Measurements from ENCODE around the gene ELMOD3.
A peak's percentile ranks its signal among the peaks of the same experiment; 100 is the strongest.
"Not testable (repeated sequence)": the region's sequence is repeated elsewhere in the genome, so short reads cannot be mapped to it uniquely, and the experiment has no call there.

ELMOD3 gene

DNA sequence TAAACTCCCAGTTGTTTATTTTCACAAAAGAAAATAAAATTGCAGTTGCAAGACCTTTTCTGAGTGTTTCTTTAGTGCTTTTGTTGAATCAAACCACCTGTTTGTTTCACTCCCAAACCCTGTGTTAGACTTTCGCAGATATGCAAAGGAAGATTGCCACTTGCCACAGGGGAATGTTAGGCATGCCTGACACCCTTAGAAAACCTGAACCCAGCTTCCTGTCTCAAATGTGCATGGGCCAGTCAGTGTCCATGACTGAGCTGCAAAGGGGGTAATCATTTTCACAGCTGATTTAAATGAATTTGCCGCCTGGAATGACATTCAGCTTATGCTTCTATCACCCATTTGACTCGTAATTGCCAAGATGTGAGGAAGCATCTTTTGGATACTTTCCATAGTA, 44.2 kb upstream of the ELMOD3 start:
- Histone ChIP-seq H3K4me3 (ENCODE audit: low read depth, low read length) (no peak overlapping the region), H3K27me3 (replicated peaks) (no peaks in the 10 kb centered on the region), H3K36me3 (replicated peaks) (no peaks in the 10 kb centered on the region), H3K27ac (no peak overlapping the region)
- in situ Hi-C loops (cut with HindIII; ENCODE audit: low pct_ligation_motif_present, low sequenced_read_pairs) = no loop called here
- TF ChIP-seq, protein P1, sequence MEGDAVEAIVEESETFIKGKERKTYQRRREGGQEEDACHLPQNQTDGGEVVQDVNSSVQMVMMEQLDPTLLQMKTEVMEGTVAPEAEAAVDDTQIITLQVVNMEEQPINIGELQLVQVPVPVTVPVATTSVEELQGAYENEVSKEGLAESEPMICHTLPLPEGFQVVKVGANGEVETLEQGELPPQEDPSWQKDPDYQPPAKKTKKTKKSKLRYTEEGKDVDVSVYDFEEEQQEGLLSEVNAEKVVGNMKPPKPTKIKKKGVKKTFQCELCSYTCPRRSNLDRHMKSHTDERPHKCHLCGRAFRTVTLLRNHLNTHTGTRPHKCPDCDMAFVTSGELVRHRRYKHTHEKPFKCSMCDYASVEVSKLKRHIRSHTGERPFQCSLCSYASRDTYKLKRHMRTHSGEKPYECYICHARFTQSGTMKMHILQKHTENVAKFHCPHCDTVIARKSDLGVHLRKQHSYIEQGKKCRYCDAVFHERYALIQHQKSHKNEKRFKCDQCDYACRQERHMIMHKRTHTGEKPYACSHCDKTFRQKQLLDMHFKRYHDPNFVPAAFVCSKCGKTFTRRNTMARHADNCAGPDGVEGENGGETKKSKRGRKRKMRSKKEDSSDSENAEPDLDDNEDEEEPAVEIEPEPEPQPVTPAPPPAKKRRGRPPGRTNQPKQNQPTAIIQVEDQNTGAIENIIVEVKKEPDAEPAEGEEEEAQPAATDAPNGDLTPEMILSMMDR (IDR thresholded peaks at IDR 0.05; ENCODE audit: low read depth, low read length, missing control alignments) = no peak
- no peak for DNase-seq

DNA sequence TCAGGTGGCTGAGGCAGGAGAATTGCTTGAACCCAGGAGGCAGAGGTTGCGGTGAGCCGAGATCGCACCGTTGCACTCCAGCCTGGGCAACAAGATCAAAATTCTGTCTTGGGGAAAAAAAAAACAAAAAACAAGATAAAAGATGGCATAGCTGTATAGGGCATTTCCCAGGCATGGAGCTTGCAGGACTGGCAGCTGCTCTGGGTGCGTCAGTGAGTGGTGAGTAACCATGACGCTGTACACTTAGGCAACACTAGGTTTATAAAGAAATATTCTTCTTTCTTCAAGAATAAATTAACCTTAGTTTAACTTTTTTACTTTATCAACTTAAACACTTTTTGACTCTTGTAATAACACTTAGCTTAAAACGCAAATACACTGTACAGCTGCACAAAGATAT, 42.2 kb upstream of the ELMOD3 start:
- Histone ChIP-seq H3K27ac (no peak overlapping the region), H3K36me3 (replicated peaks) (peaks cover 5% of the 10 kb centered on the region), H3K4me3 (ENCODE audit: low read depth, low read length) (no peak overlapping the region), H3K27me3 (replicated peaks) (no peaks in the 10 kb centered on the region)
- DNase-seq = peak; percentile 61
- in situ Hi-C loops (cut with HindIII; ENCODE audit: low pct_ligation_motif_present, low sequenced_read_pairs) = no loop called here
- TF ChIP-seq, protein P1 (IDR thresholded peaks at IDR 0.05; ENCODE audit: low read depth, low read length, missing control alignments) = no peak

DNA sequence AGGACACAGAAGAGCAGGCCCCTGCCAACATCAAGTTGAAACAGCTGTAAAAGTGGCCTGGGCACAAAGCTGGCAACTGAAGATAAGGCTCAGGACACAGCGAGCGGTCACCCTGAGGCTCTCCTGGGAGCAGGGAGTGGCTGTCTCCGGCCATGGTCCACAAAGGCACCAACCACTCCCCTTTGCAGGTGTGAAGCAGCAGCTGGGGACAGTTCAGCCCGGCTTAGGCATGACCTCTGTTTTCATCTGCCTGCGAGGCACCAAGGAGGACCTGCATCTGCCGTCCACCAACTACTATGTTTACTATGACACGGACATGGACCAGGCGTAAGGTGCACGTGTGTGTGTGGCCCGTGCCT, 39.7 kb upstream of the ELMOD3 start:
- TF ChIP-seq, protein P1 (IDR thresholded peaks at IDR 0.05; ENCODE audit: low read depth, low read length, missing control alignments) = no peak
- DNase-seq = no peak
- Histone ChIP-seq H3K27me3 (replicated peaks) (no peaks in the 10 kb centered on the region), H3K36me3 (replicated peaks) (peaks cover 11% of the 10 kb centered on the region), H3K4me3 (ENCODE audit: low read depth, low read length) (no peak overlapping the region), H3K27ac (no peak overlapping the region)
- in situ Hi-C loops (cut with HindIII; ENCODE audit: low pct_ligation_motif_present, low sequenced_read_pairs) = no loop called here

DNA sequence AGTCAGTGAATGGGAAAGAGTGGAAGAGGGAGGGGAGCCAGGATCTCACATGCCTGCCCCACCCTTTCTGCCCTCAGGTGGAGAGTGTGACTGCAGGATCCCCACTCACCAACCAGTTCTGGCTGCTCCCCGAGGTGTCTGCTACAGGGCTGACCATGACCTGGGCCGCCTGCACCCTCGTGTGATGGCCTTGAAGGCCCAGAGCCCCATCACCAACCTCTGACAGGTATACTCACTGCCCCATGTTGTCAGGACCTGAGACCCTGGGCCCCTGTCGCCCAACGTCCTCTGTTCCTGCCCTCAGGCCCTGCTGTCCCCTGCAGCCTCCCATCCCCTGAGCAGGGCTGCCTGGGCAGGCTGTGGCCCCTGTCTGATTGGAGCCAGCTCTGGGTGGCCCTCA, 38.6 kb upstream of the ELMOD3 start:
- H3K27ac ChIP-seq; H3K4me3 ChIP-seq (ENCODE audit: low read depth, low read length); H3K27me3 ChIP-seq (replicated peaks); in situ Hi-C loops (cut with HindIII; ENCODE audit: low pct_ligation_motif_present, low sequenced_read_pairs); DNase-seq: not testable (repeated sequence)
- peaks cover 17% of the 10 kb centered on the region for H3K36me3 ChIP-seq (replicated peaks)

DNA sequence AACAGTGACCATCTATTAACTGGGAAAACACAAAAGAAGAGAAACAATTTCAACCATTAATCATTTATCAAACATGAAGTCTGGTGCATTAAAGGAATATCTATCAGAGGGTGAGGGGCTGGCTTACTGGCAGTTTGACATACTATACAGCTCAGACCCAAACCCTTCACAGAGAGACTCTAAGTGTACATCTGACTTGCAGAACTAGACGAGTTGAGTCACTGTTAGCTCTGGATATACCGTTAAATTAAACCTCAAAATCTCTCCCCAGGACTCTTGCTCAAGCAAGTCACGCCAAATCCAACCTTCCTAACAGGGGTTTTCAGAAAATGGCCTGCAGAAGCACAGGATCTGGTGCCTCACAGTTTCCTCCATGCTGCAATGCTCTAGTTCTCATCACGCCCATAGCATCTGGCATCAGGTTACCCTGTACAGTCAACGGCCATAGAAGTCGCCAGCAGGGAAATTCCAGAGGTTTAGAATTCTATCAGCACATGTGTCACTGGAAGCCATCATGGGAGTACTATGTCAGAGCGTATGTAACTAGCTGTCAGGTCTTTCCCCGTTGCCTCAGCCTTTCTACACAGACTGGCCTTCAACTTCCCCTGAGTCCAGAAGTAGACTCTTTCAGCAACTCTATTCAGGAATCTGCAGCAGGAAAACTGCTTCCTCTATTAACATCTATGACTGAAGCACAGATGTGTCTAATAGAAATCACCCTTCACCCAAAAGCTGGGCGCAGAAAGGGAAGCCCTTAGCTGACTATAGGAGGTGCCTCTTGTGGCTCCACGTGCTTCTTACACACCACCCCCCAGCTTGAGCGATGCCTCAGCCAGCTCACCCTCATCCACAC, 36.1 kb upstream of the ELMOD3 start:
- Histone ChIP-seq H3K27ac (peak overlapping the region; percentile 27), H3K36me3 (replicated peaks) (peaks cover 38% of the 10 kb centered on the region), H3K4me3 (ENCODE audit: low read depth, low read length) (no peak overlapping the region), H3K27me3 (replicated peaks) (no peaks in the 10 kb centered on the region)
- TF ChIP-seq, protein P1 (IDR thresholded peaks at IDR 0.05; ENCODE audit: low read depth, low read length, missing control alignments) = no peak
- in situ Hi-C loops (cut with HindIII; ENCODE audit: low pct_ligation_motif_present, low sequenced_read_pairs) = no loop called here
- peak; percentile 74 for DNase-seq

DNA sequence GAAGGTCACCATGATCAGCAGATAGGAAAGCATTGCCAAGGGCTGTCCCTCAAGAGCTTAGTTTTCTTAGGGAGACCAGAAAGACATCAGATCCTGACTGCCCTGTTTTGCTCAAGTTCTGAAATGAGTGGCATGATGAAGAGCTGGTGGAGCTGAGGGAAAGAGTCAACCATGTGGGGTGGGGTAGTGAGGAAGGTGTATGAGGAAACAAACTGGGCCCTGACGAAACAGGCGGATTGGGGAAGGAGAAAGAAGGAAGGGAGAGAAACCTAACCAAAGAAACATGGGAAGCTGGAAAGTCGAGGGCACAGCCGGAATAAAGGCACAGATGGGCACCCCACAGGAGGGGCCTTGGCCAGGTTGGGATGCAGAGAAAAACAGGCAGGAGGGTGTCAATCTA, 34.8 kb upstream of the ELMOD3 start:
- no peak overlapping the region for H3K27ac ChIP-seq
- in situ Hi-C loops (cut with HindIII; ENCODE audit: low pct_ligation_motif_present, low sequenced_read_pairs) = no loop called here
- no peak overlapping the region for H3K4me3 ChIP-seq (ENCODE audit: low read depth, low read length)

More for the DNA sequence above, 34.8 kb upstream of the ELMOD3 start:
- TF ChIP-seq, protein P1 (IDR thresholded peaks at IDR 0.05; ENCODE audit: low read depth, low read length, missing control alignments) = no peak
- Histone ChIP-seq H3K27me3 (replicated peaks) (no peaks in the 10 kb centered on the region), H3K36me3 (replicated peaks) (peaks cover 50% of the 10 kb centered on the region)
- DNase-seq = no peak
